Measurements from ENCODE around the gene TINAG. TPM values are rescaled to one million over a fixed set of nuclear protein-coding genes. Genes with fewer than 3 reads are reported as not detected.

Gene TINAG
- total RNA-seq, 3 donors from 2014 or later: 25.2 to 55.5 (median 28.1) TPM

DNA sequence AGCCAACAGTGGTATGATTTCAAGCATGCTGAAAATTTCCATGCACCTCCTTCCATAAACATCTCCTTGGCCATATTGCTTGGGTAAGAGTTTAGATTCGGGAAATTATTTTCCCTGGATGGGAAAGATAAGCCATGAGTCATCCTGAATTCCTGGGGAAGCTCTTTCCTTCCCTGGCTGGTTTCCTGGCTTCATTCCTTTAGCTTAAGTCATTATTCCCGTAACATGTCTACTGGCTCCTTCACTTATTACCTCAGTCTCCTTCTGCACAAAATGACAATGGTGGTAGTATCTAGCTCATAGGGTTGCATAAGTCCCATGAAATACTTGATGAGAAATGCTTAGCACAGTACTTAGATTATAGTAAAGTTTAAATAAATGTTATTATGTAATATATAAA, 27.6 kb downstream of the TINAG start:
- intact Hi-C loops (cut with DNase I, micrococcal nuclease): no loop called here
- ATAC-seq (no peak), DNase-seq (no peak)

GRCh38 chr6:54353975-54354374, 45.7 kb downstream of the TINAG start:
- no peak overlapping the region for H3K4me3 ChIP-seq
- H3K4me1 ChIP-seq (ENCODE audit: low read depth): no peaks in the 10 kb centered on the region
- no peaks in the 10 kb centered on the region for H3K9me3 ChIP-seq
- no peak for DNase-seq
- no peak for ATAC-seq
- intact Hi-C loops (cut with DNase I, micrococcal nuclease): no loop called here
- TF ChIP-seq, protein P1, sequence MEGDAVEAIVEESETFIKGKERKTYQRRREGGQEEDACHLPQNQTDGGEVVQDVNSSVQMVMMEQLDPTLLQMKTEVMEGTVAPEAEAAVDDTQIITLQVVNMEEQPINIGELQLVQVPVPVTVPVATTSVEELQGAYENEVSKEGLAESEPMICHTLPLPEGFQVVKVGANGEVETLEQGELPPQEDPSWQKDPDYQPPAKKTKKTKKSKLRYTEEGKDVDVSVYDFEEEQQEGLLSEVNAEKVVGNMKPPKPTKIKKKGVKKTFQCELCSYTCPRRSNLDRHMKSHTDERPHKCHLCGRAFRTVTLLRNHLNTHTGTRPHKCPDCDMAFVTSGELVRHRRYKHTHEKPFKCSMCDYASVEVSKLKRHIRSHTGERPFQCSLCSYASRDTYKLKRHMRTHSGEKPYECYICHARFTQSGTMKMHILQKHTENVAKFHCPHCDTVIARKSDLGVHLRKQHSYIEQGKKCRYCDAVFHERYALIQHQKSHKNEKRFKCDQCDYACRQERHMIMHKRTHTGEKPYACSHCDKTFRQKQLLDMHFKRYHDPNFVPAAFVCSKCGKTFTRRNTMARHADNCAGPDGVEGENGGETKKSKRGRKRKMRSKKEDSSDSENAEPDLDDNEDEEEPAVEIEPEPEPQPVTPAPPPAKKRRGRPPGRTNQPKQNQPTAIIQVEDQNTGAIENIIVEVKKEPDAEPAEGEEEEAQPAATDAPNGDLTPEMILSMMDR (IDR thresholded peaks at IDR 0.05): no peak
- no peaks in the 10 kb centered on the region for H3K36me3 ChIP-seq (ENCODE audit: low read depth)

More for the DNA sequence above, 27.6 kb downstream of the TINAG start:
- Histone ChIP-seq H3K9me3 (peaks cover 6% of the 10 kb centered on the region), H3K4me1 (ENCODE audit: low read depth) (no peaks in the 10 kb centered on the region), H3K4me3 (no peak overlapping the region), H3K36me3 (ENCODE audit: low read depth) (no peaks in the 10 kb centered on the region)
- TF ChIP-seq, protein P1 (IDR thresholded peaks at IDR 0.05): no peak

DNA sequence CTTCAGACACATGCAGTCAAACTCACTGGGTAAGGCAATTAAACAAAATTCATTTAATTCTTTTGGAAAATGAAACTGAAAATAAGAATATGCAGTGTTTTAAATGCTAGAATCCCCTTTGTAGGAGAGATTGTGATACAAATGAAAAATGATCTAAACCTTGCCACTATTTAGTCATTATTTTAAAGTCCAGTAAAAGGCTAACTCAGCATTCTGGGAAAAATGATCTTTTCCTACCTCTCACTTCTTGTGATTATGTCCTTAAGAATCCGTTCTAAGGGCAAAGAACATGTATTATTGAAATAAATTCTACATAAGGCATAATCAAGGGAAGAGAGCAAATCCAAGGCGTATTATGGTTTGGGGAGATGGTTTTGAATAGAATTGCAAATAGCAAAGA, 46.4 kb downstream of the TINAG start:
- TF ChIP-seq, protein P1 (IDR thresholded peaks at IDR 0.05): no peak

GRCh38 chr6:54357141-54357540, 48.9 kb downstream of the TINAG start:
- no peaks in the 10 kb centered on the region for H3K9me3 ChIP-seq
- TF ChIP-seq, protein P1 (IDR thresholded peaks at IDR 0.05): no peak
- H3K4me3 ChIP-seq: no peak overlapping the region
- DNase-seq (no peak), ATAC-seq (no peak)
- no peaks in the 10 kb centered on the region for H3K36me3 ChIP-seq (ENCODE audit: low read depth)
- H3K4me1 ChIP-seq (ENCODE audit: low read depth): no peaks in the 10 kb centered on the region
- intact Hi-C loops (cut with DNase I, micrococcal nuclease): no loop called here

More for the DNA sequence above, 46.4 kb downstream of the TINAG start:
- no peaks in the 10 kb centered on the region for H3K36me3 ChIP-seq (ENCODE audit: low read depth)
- no peak for DNase-seq
- ATAC-seq: no peak
- intact Hi-C loops (cut with DNase I, micrococcal nuclease): no loop called here
- H3K9me3 ChIP-seq: no peaks in the 10 kb centered on the region
- no peaks in the 10 kb centered on the region for H3K4me1 ChIP-seq (ENCODE audit: low read depth)
- H3K4me3 ChIP-seq: no peak overlapping the region

- TF ChIP-seq, protein P1 (IDR thresholded peaks at IDR 0.05): no peak
- Histone ChIP-seq H3K36me3 (ENCODE audit: low read depth) (no peaks in the 10 kb centered on the region), H3K9me3 (no peaks in the 10 kb centered on the region), H3K4me1 (ENCODE audit: low read depth) (no peaks in the 10 kb centered on the region), H3K4me3 (no peak overlapping the region)
- ATAC-seq: peak; percentile 55
- DNase-seq: no peak
- intact Hi-C loops (cut with DNase I, micrococcal nuclease): no loop called here
Measured at GRCh38 chr6:54361188-54361587, 52.9 kb downstream of the TINAG start.

GRCh38 chr6:54361734-54362133, 53.5 kb downstream of the TINAG start:
- intact Hi-C loops (cut with DNase I, micrococcal nuclease): no loop called here
- no peak for DNase-seq
- no peak for ATAC-seq
- no peaks in the 10 kb centered on the region for H3K9me3 ChIP-seq
- no peaks in the 10 kb centered on the region for H3K4me1 ChIP-seq (ENCODE audit: low read depth)
- no peak overlapping the region for H3K4me3 ChIP-seq
- TF ChIP-seq, protein P1 (IDR thresholded peaks at IDR 0.05): no peak
- no peaks in the 10 kb centered on the region for H3K36me3 ChIP-seq (ENCODE audit: low read depth)
